Measurements from ENCODE around the gene EYS. TPM values are rescaled to one million over a fixed set of nuclear protein-coding genes. Genes with fewer than 3 reads are reported as not detected.

The EYS gene
- total RNA-seq, 2 donors from 2014 or later = 0.18 to 3.5 TPM

DNA sequence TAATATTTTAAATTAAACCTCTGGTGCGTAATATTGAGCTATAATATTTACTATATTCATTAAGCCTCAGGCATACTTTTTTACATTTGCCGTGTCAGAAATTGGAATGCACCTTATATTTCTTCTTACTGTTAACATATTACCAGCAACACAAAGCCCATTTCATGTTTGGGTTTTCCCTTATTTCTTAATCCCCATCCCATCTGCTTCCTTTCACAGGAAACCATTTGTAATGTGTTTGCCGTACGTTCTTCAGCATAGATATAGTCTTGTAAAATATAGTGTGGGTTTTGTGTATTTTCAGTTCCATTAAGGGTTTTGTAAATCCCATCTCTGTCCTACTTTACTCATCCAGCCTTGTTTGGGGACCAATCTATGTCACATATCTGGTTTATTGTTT, 6.5 kb downstream of the EYS start:
- WGBS = 58% methylated on average over 4 of the region's 4 CpGs
- intact Hi-C loops (cut with DNase I) = no loop called here
- no peak for DNase-seq (ENCODE audit: low spot score)
- no peak overlapping the region for H3K4me3 ChIP-seq
- no peak for TF ChIP-seq POLR2AphosphoS5 (IDR thresholded peaks at IDR 0.05)
- TF ChIP-seq POLR2A (IDR thresholded peaks at IDR 0.05) = no peak
- TF ChIP-seq, protein P1, sequence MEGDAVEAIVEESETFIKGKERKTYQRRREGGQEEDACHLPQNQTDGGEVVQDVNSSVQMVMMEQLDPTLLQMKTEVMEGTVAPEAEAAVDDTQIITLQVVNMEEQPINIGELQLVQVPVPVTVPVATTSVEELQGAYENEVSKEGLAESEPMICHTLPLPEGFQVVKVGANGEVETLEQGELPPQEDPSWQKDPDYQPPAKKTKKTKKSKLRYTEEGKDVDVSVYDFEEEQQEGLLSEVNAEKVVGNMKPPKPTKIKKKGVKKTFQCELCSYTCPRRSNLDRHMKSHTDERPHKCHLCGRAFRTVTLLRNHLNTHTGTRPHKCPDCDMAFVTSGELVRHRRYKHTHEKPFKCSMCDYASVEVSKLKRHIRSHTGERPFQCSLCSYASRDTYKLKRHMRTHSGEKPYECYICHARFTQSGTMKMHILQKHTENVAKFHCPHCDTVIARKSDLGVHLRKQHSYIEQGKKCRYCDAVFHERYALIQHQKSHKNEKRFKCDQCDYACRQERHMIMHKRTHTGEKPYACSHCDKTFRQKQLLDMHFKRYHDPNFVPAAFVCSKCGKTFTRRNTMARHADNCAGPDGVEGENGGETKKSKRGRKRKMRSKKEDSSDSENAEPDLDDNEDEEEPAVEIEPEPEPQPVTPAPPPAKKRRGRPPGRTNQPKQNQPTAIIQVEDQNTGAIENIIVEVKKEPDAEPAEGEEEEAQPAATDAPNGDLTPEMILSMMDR (IDR thresholded peaks at IDR 0.05) = no peak
- H3K27me3 ChIP-seq (replicated peaks; ENCODE audit: insufficient read depth) = no peaks in the 10 kb centered on the region
- H3K9me3 ChIP-seq = no peaks in the 10 kb centered on the region
- H3K4me1 ChIP-seq (replicated peaks) = no peaks in the 10 kb centered on the region
- H3K27ac ChIP-seq = no peak overlapping the region
- H3K36me3 ChIP-seq = no peaks in the 10 kb centered on the region

DNA sequence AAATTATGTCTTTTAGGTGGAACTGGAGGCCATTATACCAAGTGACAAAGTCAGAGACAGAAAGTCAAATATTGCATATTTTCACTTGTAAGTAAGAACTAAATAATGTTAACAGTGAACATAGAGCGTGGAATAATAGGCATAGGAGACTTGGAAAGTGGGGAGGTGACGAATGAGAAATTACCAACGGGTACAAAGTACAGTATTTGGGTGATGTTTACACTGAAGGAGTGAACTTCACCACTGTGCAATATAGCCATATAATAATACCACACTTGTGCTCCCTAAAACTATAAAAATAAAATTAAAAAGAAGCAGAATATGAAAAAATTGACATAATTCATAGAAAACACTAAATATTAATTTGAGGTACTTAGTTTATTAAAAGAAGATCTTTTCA, 14.9 kb downstream of the EYS start:
- Histone ChIP-seq H3K4me1 (replicated peaks) (no peaks in the 10 kb centered on the region), H3K27me3 (replicated peaks; ENCODE audit: insufficient read depth) (no peaks in the 10 kb centered on the region), H3K9me3 (no peaks in the 10 kb centered on the region), H3K4me3 (no peak overlapping the region), H3K27ac (no peak overlapping the region), H3K36me3 (no peaks in the 10 kb centered on the region)
- DNase-seq (ENCODE audit: low spot score) = no peak
- WGBS = 71% methylated on average over 3 of the region's 3 CpGs
- TF ChIP-seq POLR2A (IDR thresholded peaks at IDR 0.05) (no peak), POLR2AphosphoS5 (IDR thresholded peaks at IDR 0.05) (no peak)
- TF ChIP-seq, protein P1 (IDR thresholded peaks at IDR 0.05) = no peak
- intact Hi-C loops (cut with DNase I) = no loop called here

DNA sequence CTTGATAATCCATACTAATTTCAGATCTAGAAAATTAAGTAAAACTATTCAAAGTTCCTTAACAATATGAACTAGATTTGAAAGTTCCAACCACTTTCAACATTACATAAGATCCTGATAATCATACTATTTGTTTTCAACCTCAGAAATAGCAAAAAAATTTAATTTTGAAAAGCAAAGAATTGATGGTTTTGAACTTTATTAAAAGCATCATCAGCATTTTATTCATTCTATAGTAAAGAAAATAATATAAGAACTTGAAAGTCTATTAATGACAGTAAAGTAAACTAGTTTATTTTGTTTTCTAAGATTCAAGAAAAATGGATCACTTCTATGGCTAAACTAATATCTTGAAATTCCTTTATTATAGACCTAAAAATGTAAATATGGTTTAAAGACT, 26.8 kb downstream of the EYS start:
- no peaks in the 10 kb centered on the region for H3K4me1 ChIP-seq (replicated peaks)
- no peaks in the 10 kb centered on the region for H3K36me3 ChIP-seq
- H3K27me3 ChIP-seq (replicated peaks; ENCODE audit: insufficient read depth) = no peaks in the 10 kb centered on the region
- TF ChIP-seq, protein P1 (IDR thresholded peaks at IDR 0.05) = no peak
- no peak for TF ChIP-seq POLR2AphosphoS5 (IDR thresholded peaks at IDR 0.05)
- no peak for TF ChIP-seq POLR2A (IDR thresholded peaks at IDR 0.05)
- H3K27ac ChIP-seq = no peak overlapping the region
- H3K9me3 ChIP-seq = no peaks in the 10 kb centered on the region
- intact Hi-C loops (cut with DNase I) = no loop called here
- no peak for DNase-seq (ENCODE audit: low spot score)
- no peak overlapping the region for H3K4me3 ChIP-seq

DNA sequence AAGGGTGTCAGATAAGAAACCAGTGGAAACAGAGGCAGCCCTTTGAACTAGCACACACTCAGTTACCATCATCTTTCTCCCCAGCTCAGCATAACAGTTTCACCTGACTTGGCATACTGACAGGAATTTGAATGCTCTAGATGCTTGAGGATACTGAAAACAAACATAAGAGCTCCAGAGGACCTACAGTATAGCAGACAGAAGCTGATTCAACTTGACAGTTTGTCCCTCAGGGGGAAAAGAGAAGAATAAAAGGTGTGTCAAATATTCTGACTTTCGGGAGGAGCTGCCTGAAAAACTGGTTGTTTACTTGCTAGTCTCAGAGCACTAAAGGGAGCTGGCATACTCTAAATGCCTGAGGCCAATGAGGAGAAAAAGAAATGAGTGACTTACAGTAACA, 35.1 kb downstream of the EYS start:
- no peaks in the 10 kb centered on the region for H3K4me1 ChIP-seq (replicated peaks)
- no peaks in the 10 kb centered on the region for H3K36me3 ChIP-seq
- no peaks in the 10 kb centered on the region for H3K9me3 ChIP-seq
- TF ChIP-seq, protein P1 (IDR thresholded peaks at IDR 0.05) = no peak
- no peak for TF ChIP-seq POLR2A (IDR thresholded peaks at IDR 0.05)
- no peak for TF ChIP-seq POLR2AphosphoS5 (IDR thresholded peaks at IDR 0.05)
- 43% methylated on average over 1 of the region's 1 CpG for WGBS
- no peak overlapping the region for H3K4me3 ChIP-seq
- intact Hi-C loops (cut with DNase I) = no loop called here
- H3K27me3 ChIP-seq (replicated peaks; ENCODE audit: insufficient read depth) = no peaks in the 10 kb centered on the region
- DNase-seq (ENCODE audit: low spot score) = no peak
- no peak overlapping the region for H3K27ac ChIP-seq

DNA sequence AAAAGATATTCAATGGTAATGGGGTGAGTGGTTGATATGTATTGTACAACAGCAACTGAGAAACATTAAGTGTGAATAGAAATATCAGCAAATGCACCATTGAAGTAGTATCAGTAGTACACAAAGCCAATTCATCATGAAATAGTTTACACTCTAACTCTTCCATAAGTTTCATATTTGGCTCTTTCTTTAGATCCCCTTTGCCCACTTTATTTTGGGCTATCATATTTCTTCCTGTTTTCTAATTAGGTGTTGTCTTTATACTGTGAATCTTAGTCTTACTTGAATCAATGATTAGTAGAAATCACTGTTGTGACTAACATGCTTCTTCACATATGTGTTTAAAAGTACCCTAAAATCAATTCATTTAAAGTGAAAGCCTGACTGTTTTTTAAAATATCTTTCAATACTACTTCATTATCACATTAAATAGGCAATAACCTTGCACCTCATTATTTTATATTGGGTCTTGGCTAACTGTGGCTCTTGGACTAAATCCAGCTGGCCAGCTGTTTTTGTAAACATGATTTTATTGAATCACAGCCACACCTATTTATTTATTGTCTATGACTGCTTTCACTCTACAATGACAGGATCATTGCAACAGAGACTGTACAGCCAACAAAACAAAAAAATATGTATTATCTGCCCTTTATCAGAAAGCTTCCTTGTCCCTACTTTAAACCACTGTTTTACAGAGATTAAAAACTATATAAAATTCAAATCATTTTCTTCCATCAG, 38.9 kb downstream of the EYS start:
- no peaks in the 10 kb centered on the region for H3K4me1 ChIP-seq (replicated peaks)
- no peaks in the 10 kb centered on the region for H3K9me3 ChIP-seq
- H3K27ac ChIP-seq = no peak overlapping the region
- TF ChIP-seq, protein P1 (IDR thresholded peaks at IDR 0.05) = no peak
- no peak for TF ChIP-seq POLR2A (IDR thresholded peaks at IDR 0.05)
- no peak for TF ChIP-seq POLR2AphosphoS5 (IDR thresholded peaks at IDR 0.05)
- no peak for DNase-seq (ENCODE audit: low spot score)
- H3K4me3 ChIP-seq = no peak overlapping the region
- intact Hi-C loops (cut with DNase I) = no loop called here
- H3K36me3 ChIP-seq = no peaks in the 10 kb centered on the region
- no peaks in the 10 kb centered on the region for H3K27me3 ChIP-seq (replicated peaks; ENCODE audit: insufficient read depth)
